HCEC 1CT (cell line): Measurements from ENCODE around the gene CHRM2.

Experiments used
- DNase-seq: peaks from one replicate; pipeline ENCODE4 v3.0.0-alpha.2; 2017

The CHRM2 gene

DNA sequence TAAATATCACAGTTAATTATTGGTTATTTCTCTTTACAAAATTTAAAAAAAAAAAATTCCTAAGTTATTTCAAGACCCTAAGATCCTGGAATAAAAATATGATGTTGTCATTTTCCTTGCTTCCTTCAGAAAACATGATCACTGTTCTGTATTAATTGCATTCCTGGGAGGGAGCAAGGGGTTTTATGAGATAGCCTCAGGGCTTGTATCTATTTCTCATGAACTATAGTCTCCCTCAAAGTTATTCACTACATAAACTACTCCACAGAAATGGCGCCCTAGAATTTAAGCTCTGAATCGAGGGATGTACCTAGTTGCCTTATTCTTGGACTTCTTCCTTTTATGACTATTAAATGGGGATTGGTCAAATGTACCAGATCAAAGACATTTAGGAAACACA lies 170.3 kb downstream of the CHRM2 start:
- DNase-seq = no peak

GRCh38 chr7:137040745-137041144 lies 172.3 kb downstream of the CHRM2 start:
- DNase-seq = no peak

GRCh38 chr7:137045573-137045972 lies 177.1 kb downstream of the CHRM2 start:
- DNase-seq = no peak

DNA sequence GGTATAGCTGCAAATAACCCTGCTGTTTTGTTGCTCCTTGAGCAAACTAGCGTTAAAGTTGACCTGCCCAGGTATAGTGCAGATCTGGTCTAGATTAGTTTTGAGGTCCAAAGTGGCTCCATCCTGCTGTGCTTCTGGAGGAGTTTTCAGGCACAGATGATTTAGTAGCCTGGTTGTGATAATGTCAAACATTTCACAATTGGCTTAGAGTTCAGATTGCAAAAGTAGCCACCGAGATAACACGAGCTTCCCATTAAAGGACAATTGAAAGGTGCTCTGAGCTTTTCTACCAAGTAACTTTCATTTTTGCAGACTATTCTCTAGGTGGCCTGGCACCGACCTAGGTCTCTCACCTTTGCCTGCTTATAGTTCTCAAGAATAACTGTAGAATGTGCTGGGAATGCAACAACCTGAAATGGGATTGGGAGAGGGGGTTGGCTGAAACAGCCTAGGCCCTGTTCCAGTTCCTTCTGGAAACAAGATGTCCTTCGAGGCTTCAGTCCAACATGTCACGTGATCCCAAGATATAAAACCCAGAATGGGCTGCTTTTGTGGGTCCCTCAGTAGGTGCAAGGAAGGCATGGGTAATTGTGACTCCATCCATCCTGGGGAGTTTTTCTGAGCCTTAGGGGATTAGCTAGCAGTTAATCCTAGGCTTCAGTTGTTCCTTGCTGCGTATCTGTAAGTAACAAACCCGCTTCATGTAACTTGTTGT lies 201.0 kb downstream of the CHRM2 start:
- no peak for DNase-seq
